GM18873 (cell line): ENCODE data around the gene CACNA1E.

Experiments
- ATAC-seq: cut with Tn5 transposase; IDR thresholded peaks from one replicate; pipeline ENCODE4 v1.9.1; 2021; ENCODE audit warnings: mild to moderate bottlenecking, moderate library complexity, moderate number of reproducible peaks; ENCODE audit not compliant: unreplicated experiment, low FRiP score

CACNA1E gene

GRCh38 chr1:181669246-181669645, 185.9 kb downstream of the CACNA1E start:
- no peak for ATAC-seq

- ATAC-seq, result no peak
These were observed 191.3 kb downstream of the CACNA1E start for GRCh38 chr1:181674617-181675016.

- no peak for ATAC-seq
These were observed 192.0 kb downstream of the CACNA1E start for GRCh38 chr1:181675091-181675917.

- ATAC-seq, result no peak
These were observed 192.5 kb downstream of the CACNA1E start for GRCh38 chr1:181675918-181676190.

GRCh38 chr1:181676269-181676668, 193.0 kb downstream of the CACNA1E start:
- ATAC-seq, result no peak

- no peak for ATAC-seq
These were observed 197.0 kb downstream of the CACNA1E start for GRCh38 chr1:181680332-181680731.

GRCh38 chr1:181680871-181681270, 197.6 kb downstream of the CACNA1E start:
- no peak for ATAC-seq

GRCh38 chr1:181685211-181685610, 201.9 kb downstream of the CACNA1E start:
- no peak for ATAC-seq

GRCh38 chr1:181701891-181702290, 218.6 kb downstream of the CACNA1E start:
- ATAC-seq, result no peak

- no peak for ATAC-seq
These were observed 221.2 kb downstream of the CACNA1E start for GRCh38 chr1:181704546-181704945.

GRCh38 chr1:181711820-181712219, 228.5 kb downstream of the CACNA1E start:
- no peak for ATAC-seq

GRCh38 chr1:181712711-181713110, 229.4 kb downstream of the CACNA1E start:
- ATAC-seq, result no peak

- ATAC-seq, result no peak
These were observed 231.1 kb downstream of the CACNA1E start for GRCh38 chr1:181714428-181714827.

GRCh38 chr1:181718034-181718433, 234.7 kb downstream of the CACNA1E start:
- ATAC-seq, result no peak

GRCh38 chr1:181726320-181727012, 243.1 kb downstream of the CACNA1E start:
- ATAC-seq, result no peak

GRCh38 chr1:181730606-181731005, 247.3 kb downstream of the CACNA1E start:
- ATAC-seq, result no peak

GRCh38 chr1:181732218-181732990, 249.1 kb downstream of the CACNA1E start:
- ATAC-seq, result no peak

GRCh38 chr1:181733486-181733885, 250.2 kb downstream of the CACNA1E start:
- no peak for ATAC-seq

GRCh38 chr1:181737056-181737455, 253.7 kb downstream of the CACNA1E start:
- ATAC-seq, result no peak

GRCh38 chr1:181739214-181739613, 255.9 kb downstream of the CACNA1E start:
- no peak for ATAC-seq

- no peak for ATAC-seq
These were observed 259.1 kb downstream of the CACNA1E start for GRCh38 chr1:181742426-181742825.
